H1 (cell line): ENCODE data around the gene SPSB2. TPM values are rescaled to one million over a fixed set of nuclear protein-coding genes. Genes with fewer than 3 reads are reported as not detected.

Experiments
- CTCF ChIA-PET: fragments of 300-600 bp; sonication (Branson Sonifier 250); formaldehyde crosslinking; loops from one replicate; lab custom pipeline; 2021; ENCODE audit not compliant: partially characterized antibody; lab: Charles Lee
- POLR2A ChIA-PET: fragments of 300-600 bp; sonication (Branson Sonifier 250); formaldehyde crosslinking; loops from one replicate; lab custom pipeline; 2021; ENCODE audit warnings: inconsistent platforms; ENCODE audit not compliant: partially characterized antibody; lab: Charles Lee
- DNase-seq, 2 experiments: peaks; one replicate each; pipeline versions ENCODE4 v3.0.0 to v3.0.0-alpha.2; 2010 to 2022; ENCODE audit warnings: low spot score in 2 of 2, low read depth in 1 of 2, mixed read lengths in 1 of 2
- FAIRE-seq: peaks from 2 replicates; lab custom pipeline; 2011; peaks lifted over from hg19 to GRCh38; lab: Jason Lieb, UNC
- H2AFZ ChIP-seq: 2 replicates; pipeline ENCODE4 v1.8.1; 2012; ENCODE audit warnings: low read length, inconsistent platforms
- H2AK5ac ChIP-seq: 2 replicates; pipeline ENCODE4 v1.6.1; 2013; ENCODE audit warnings: low read depth, low read length
- H2BK120ac ChIP-seq: replicated peaks from 2 replicates; pipeline ENCODE3; 2013; ENCODE audit warnings: low read depth, low read length, inconsistent platforms
- H2BK12ac ChIP-seq: 2 replicates; pipeline ENCODE4 v1.6.1; 2013; ENCODE audit warnings: low read depth, low read length
- H2BK15ac ChIP-seq: 2 replicates; pipeline ENCODE4 v1.6.1; 2013; ENCODE audit warnings: low read length
- H2BK20ac ChIP-seq: 2 replicates; pipeline ENCODE4 v1.6.1; 2013; ENCODE audit warnings: low read length
- H2BK5ac ChIP-seq: 2 replicates; pipeline ENCODE4 v1.6.1; 2013; ENCODE audit warnings: low read depth, low read length
- H3K14ac ChIP-seq: 2 replicates; pipeline ENCODE4 v1.6.1; 2013; ENCODE audit warnings: inconsistent platforms; ENCODE audit not compliant: insufficient read length
- H3K18ac ChIP-seq: 2 replicates; pipeline ENCODE4 v1.6.1; 2013; ENCODE audit warnings: low read length; ENCODE audit errors: extremely low read depth
- H3K23ac ChIP-seq: 2 replicates; pipeline ENCODE4 v1.6.1; 2013; ENCODE audit warnings: inconsistent platforms; ENCODE audit not compliant: insufficient read length
- H3K23me2 ChIP-seq: 2 replicates; pipeline ENCODE4 v1.6.1; 2013; ENCODE audit warnings: low read depth, low read length
- H3K27ac ChIP-seq: 2 replicates; pipeline ENCODE4 v1.6.1; 2011; ENCODE audit warnings: low read depth, low read length, inconsistent platforms
- H3K27me3 ChIP-seq, 4 experiments: replicated peaks in 1 of 4; 1 replicate in 1 of 4; 2 replicates in 3 of 4; pipeline versions ENCODE4 v1.6.1 to v1.8.1; 2011 to 2013; ENCODE audit warnings: low read length in 3 of 4, mild to moderate bottlenecking in 3 of 4, inconsistent platforms in 2 of 4, mixed read lengths in 2 of 4, moderate library complexity in 1 of 4; ENCODE audit not compliant: control insufficient read depth in 3 of 4, insufficient read depth in 3 of 4; ENCODE audit errors: extremely low read depth in 1 of 4
- H3K36me3 ChIP-seq, 4 experiments: 2 replicates each; pipeline versions ENCODE4 v1.6.1 to v1.8.1; 2011 to 2013; ENCODE audit warnings: mild to moderate bottlenecking in 4 of 4, low read length in 3 of 4, moderate library complexity in 2 of 4, control low read depth in 1 of 4, inconsistent platforms in 1 of 4; ENCODE audit not compliant: insufficient read depth in 4 of 4, control insufficient read depth in 2 of 4
- H3K4ac ChIP-seq: replicated peaks from 2 replicates; pipeline ENCODE3; 2013; ENCODE audit warnings: low read length, low read depth, mixed read lengths, inconsistent platforms; ENCODE audit not compliant: insufficient read length
- H3K4me1 ChIP-seq, 4 experiments: replicated peaks in 1 of 4; 1 replicate in 1 of 4; 2 replicates in 3 of 4; pipeline versions ENCODE4 v1.6.1 to v1.8.1; 2011 to 2013; ENCODE audit warnings: low read length in 3 of 4, inconsistent platforms in 2 of 4, mixed read lengths in 1 of 4; ENCODE audit not compliant: insufficient read depth in 4 of 4, control insufficient read depth in 3 of 4
- H3K4me2 ChIP-seq, 2 experiments: 2 replicates each; pipeline versions ENCODE4 v1.6.1 to v1.8.1; 2011 to 2013; ENCODE audit warnings: low read depth in 2 of 2, low read length in 2 of 2, control low read depth in 1 of 2, inconsistent platforms in 1 of 2, mild to moderate bottlenecking in 1 of 2; ENCODE audit not compliant: insufficient read depth in 1 of 2
- H3K4me3 ChIP-seq, 4 experiments: fragments of 200-600, 300-600 bp in 1 of 4; sonication (generic), shearing (Covaris generic), sonication (Bioruptor Twin) in 1 of 4; 2 replicates each; pipeline versions ENCODE4 v1.5.1 to v1.8.1; 2011 to 2016; ENCODE audit warnings: low read length in 4 of 4, low read depth in 3 of 4, control low read depth in 2 of 4, inconsistent platforms in 2 of 4, mild to moderate bottlenecking in 2 of 4, mixed read lengths in 1 of 4, moderate library complexity in 1 of 4; ENCODE audit not compliant: insufficient read depth in 2 of 4; ENCODE audit errors: extremely low read depth in 1 of 4
- H3K56ac ChIP-seq: replicated peaks from 2 replicates; pipeline ENCODE3; 2013; ENCODE audit warnings: low read depth, mild to moderate bottlenecking, mixed read lengths, low read length, inconsistent platforms; ENCODE audit not compliant: insufficient read length
- H3K79me1 ChIP-seq: 2 replicates; pipeline ENCODE4 v1.6.1; 2013; ENCODE audit warnings: low read depth, low read length, control low read depth
- H3K79me2 ChIP-seq, 2 experiments: 2 replicates each; pipeline versions ENCODE4 v1.6.1 to v1.8.1; 2012 to 2013; ENCODE audit warnings: low read length in 2 of 2, mild to moderate bottlenecking in 2 of 2, inconsistent platforms in 1 of 2; ENCODE audit not compliant: insufficient read depth in 2 of 2, control insufficient read depth in 1 of 2
- H3K9ac ChIP-seq, 4 experiments: replicated peaks in 1 of 4; 1 replicate in 1 of 4; 2 replicates in 3 of 4; pipeline versions ENCODE4 v1.6.1 to v1.8.1; 2011 to 2013; ENCODE audit warnings: low read depth in 3 of 4, low read length in 3 of 4, control low read depth in 2 of 4, mild to moderate bottlenecking in 2 of 4, moderate library complexity in 2 of 4, inconsistent platforms in 1 of 4; ENCODE audit errors: extremely low read depth in 1 of 4
- H3K9me3 ChIP-seq, 2 experiments: 2 replicates each; pipeline versions ENCODE4 v1.6.1 to v1.8.1; 2012 to 2013; ENCODE audit warnings: mild to moderate bottlenecking in 2 of 2, moderate library complexity in 2 of 2, control low read depth in 1 of 2, inconsistent platforms in 1 of 2, low read depth in 1 of 2, low read length in 1 of 2, mixed read lengths in 1 of 2; ENCODE audit not compliant: insufficient read depth in 2 of 2
- H4K20me1 ChIP-seq, 2 experiments: replicated peaks in 1 of 2; 2 replicates each; pipeline versions ENCODE3 to v1.8.1; 2011 to 2013; ENCODE audit warnings: inconsistent platforms in 2 of 2, low read length in 2 of 2, mild to moderate bottlenecking in 1 of 2; ENCODE audit not compliant: insufficient read depth in 2 of 2, control insufficient read depth in 1 of 2
- H4K5ac ChIP-seq: 2 replicates; pipeline ENCODE4 v1.6.1; 2013; ENCODE audit warnings: low read length, low read depth, mixed read lengths, inconsistent platforms; ENCODE audit not compliant: insufficient read length
- H4K8ac ChIP-seq: 2 replicates; pipeline ENCODE4 v1.8.0; 2013; ENCODE audit warnings: mild to moderate bottlenecking, moderate library complexity, low read length, inconsistent platforms; ENCODE audit not compliant: insufficient read depth; ENCODE audit errors: extremely low read depth
- H4K91ac ChIP-seq: replicated peaks from 2 replicates; pipeline ENCODE3; 2013; ENCODE audit warnings: low read length, mixed read lengths, inconsistent platforms; ENCODE audit not compliant: insufficient read length
- ASH2L ChIP-seq: fragments of 200-600, 300-600 bp; sonication (generic); IDR thresholded peaks from one replicate; pipeline ENCODE4 v1.7.1; 2017; ENCODE audit warnings: low read length
- NANOG ChIP-seq: IDR thresholded peaks from 2 replicates; pipeline ENCODE4 v1.6.1; 2011; ENCODE audit warnings: low read length, low read depth, mild to moderate bottlenecking, inconsistent platforms; ENCODE audit not compliant: insufficient read depth, poor library complexity, severe bottlenecking
- POU5F1 ChIP-seq: IDR thresholded peaks from 2 replicates; pipeline ENCODE4 v1.6.1; 2011; ENCODE audit warnings: low read depth, mild to moderate bottlenecking, low read length, moderate library complexity
- RBBP5 ChIP-seq: IDR thresholded peaks from 2 replicates; pipeline ENCODE4 v1.7.1; 2012; ENCODE audit warnings: low read depth, mild to moderate bottlenecking, inconsistent platforms, low read length, moderate library complexity, borderline replicate concordance
- SIN3A ChIP-seq, 2 experiments: IDR thresholded peaks in 1 of 2; conservative IDR thresholded peaks in 1 of 2; 2 replicates each; pipeline ENCODE4 v1.6.1; 2011 to 2012; ENCODE audit warnings: low read length in 2 of 2, improper control_type of control experiment in 1 of 2, low read depth in 1 of 2, mild to moderate bottlenecking in 1 of 2
- TBP ChIP-seq: IDR thresholded peaks from 2 replicates; pipeline ENCODE4 v1.6.1; 2011; ENCODE audit warnings: low read depth, low read length, improper control_type of control experiment
- YY1 ChIP-seq: IDR thresholded peaks from 2 replicates; pipeline ENCODE4 v1.6.1; 2011; ENCODE audit warnings: low read depth, mild to moderate bottlenecking, low read length
- WGBS, 2 experiments: shearing (Covaris generic) in 1 of 2; methylation state at CpG; one replicate each; pipeline versions ENCODE4 v1.1.6 to v1.1.7; 2013 to 2015; ENCODE audit warnings: low lambda C conversion rate in 2 of 2, mixed read lengths in 2 of 2, inconsistent platforms in 1 of 2, low coverage in 1 of 2, missing lambda C conversion rate in 1 of 2; ENCODE audit not compliant: insufficient replicate concordance in 2 of 2, insufficient coverage in 1 of 2, insufficient read length in 1 of 2; ENCODE audit errors: extremely low coverage in 1 of 2, missing lambda C conversion rate in 1 of 2; 5-methylcytosine and 5-hydroxymethylcytosine counted together
- polyA plus RNA-seq, 7 experiments: library from polyadenylated mRNA; depleted of rRNA in 3 of 7; stranded (reverse) in 5 of 7; unstranded in 2 of 7; fragments of >200 nt in 5 of 7; fragments of 200-250 nt in 2 of 7; gene quantifications; 1 replicate in 5 of 7; 2 replicates in 1 of 7; 4 replicates in 1 of 7; pipeline versions ENCODE4 v1.2.1 to v1.2.3, GENCODE V29; 2011 to 2013; ENCODE audit warnings: missing spikeins in 2 of 7, mixed read lengths in 2 of 7
- total RNA-seq: library from RNA; stranded (reverse); fragmentation: NEBNext Ultra II Directional; extraction: Animal tissue kit (Norgen Biotek cat#: 25700); gene quantifications from 2 replicates; pipeline ENCODE4 v1.2.1, GENCODE V29; 2021
- TF ChIP-seq, protein P1 (sequence below): IDR thresholded peaks from 2 replicates; pipeline ENCODE4 v1.6.1; 2012; ENCODE audit warnings: inconsistent platforms
- TF ChIP-seq, protein P2 (sequence below): IDR thresholded peaks from 2 replicates; pipeline ENCODE4 v1.6.1; 2011; ENCODE audit warnings: low read depth, mild to moderate bottlenecking, low read length; ENCODE audit not compliant: insufficient read depth

The SPSB2 gene
- total and polyA plus RNA-seq, 2 of the 8 experiments (the other 6 are each of a cell fraction or from before 2014, with no cell fraction given): 13.0 to 23.2 TPM

DNA sequence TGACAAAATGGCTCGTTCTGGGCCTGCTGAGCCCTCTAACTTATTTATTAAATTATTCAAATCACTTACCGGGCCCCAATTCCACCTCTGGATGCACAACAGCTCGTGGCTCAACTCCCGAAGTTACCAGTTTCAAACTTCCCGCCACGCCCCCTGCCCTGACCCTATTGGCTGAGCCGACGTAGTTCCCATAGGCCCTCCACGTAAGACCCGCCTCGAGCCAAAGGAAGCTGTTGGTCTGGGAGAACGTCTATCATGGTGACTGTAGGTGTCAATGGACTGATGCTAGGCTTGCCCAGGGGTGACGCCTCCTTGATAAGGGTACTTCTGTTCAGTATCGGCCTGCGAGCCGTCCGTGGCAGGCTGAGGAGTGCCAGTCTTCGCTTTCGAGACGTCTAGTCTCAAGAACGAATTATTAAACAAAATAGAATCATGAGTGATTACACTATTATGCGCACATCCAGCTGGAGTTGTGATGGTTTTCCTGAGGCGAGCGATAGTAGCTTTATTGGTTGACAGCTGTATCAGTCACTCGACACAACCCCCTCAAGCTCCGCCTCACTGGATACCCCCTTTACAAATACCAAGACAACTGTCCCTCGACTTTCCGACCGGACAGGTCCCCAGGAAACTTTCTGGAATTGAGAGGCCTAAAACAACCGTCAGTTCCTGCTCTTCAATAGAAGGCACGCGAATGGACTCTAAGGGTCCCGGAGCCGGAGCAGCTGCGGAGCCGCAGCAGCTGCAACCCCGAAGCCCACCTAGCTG, 21.8 kb downstream of the SPSB2 start, which contains the start of gene CDCA3:
TSS of gene CDCA3 (minus strand) at position 134 of the 768 bp plus-strand sequence. CDS start 334 bp downstream, outside the sequence.
- no peak within 1 kb of the TSS for H2BK120ac ChIP-seq
- peaks cover 0 to 29% of the 10 kb centered on the region in 2 experiments; a peak in 2 of 4 replicates for H3K79me2 ChIP-seq
- H4K5ac ChIP-seq: peak within 1 kb of the TSS; percentile 92
- H3K23ac ChIP-seq: no peak within 1 kb of the TSS
- peak within 1 kb of the TSS; percentile 57 for H3K14ac ChIP-seq
- peak within 1 kb of the TSS; percentile 98 for H3K18ac ChIP-seq
- H2AK5ac ChIP-seq: no peak within 1 kb of the TSS
- 0 out of 2 replicates have a peak within 1 kb of the TSS, but pooled peaks have one; percentile 63 for H2BK15ac ChIP-seq
- H4K8ac ChIP-seq: peak within 1 kb of the TSS; percentile 93
- peak within 1 kb of the TSS; percentile 29; the same call in 1 of the 2 replicates for H2BK12ac ChIP-seq
- peaks cover 9 to 33% (median 23%) of the 10 kb centered on the region in 4 experiments; a peak in 7 of 8 replicates for H3K36me3 ChIP-seq
- H4K91ac ChIP-seq: peak within 1 kb of the TSS; percentile 81
- peaks cover 0 to 3% of the 10 kb centered on the region in 2 experiments for H4K20me1 ChIP-seq
- DNase-seq (peak in 1 of 2 experiments; percentile 94), FAIRE-seq (peak; percentile 96)
- peak within 1 kb of the TSS; percentile 79 to 94 (median 88) for H3K4me3 ChIP-seq
- H3K9me3 ChIP-seq: no peaks in the 10 kb centered on the region
- no peak within 1 kb of the TSS for H2BK20ac ChIP-seq
- ChIA-PET POLR2A (interaction anchor here (0.6 to 25.7 kb wide), 28 partner anchors 16 to 528 kb away, joined by 3 to 588 read pairs (median 4); partner anchors contain the start of genes C12orf57, COPS7A, ENO2 and GAPDH), CTCF (interaction anchor here (0.5 to 19.8 kb wide), 14 partner anchors 14 to 1004 kb away, joined by 3 to 292 read pairs (median 4); partner anchors contain the start of genes GNB3, MLF2, P3H3 and SPSB2)
- H3K4ac ChIP-seq: peak within 1 kb of the TSS; percentile 59
- WGBS, 2 experiments: 2% methylated on average over 36 of the region's 37 CpGs; no CpG with 5 or more reads in 1 of the 2 experiments
- H2BK5ac ChIP-seq: peak within 1 kb of the TSS; percentile 89
- peak within 1 kb of the TSS; percentile 91 for H2AFZ ChIP-seq
- no peaks in the 10 kb centered on the region for H3K27me3 ChIP-seq
- H3K27ac ChIP-seq: peak within 1 kb of the TSS; percentile 77; the same call in 1 of the 2 replicates
- peak within 1 kb of the TSS; percentile 75 to 84 (median 78) for H3K9ac ChIP-seq
- H3K56ac ChIP-seq: peak within 1 kb of the TSS; percentile 85
- peak within 1 kb of the TSS; percentile 65 to 96 for H3K4me2 ChIP-seq
- peaks cover 0 to 14% (median 3%) of the 10 kb centered on the region in 4 experiments; a peak in 5 of 7 replicates for H3K4me1 ChIP-seq
- H3K23me2 ChIP-seq: peaks cover 12% of the 10 kb centered on the region
- peaks cover 2% of the 10 kb centered on the region for H3K79me1 ChIP-seq
- TF ChIP-seq RBBP5 (no peak), YY1 (no peak), NANOG (no peak), TBP (0 out of 2 replicates have a peak, but pooled peaks have one; percentile 23), ASH2L (peak; percentile 68), POU5F1 (no peak), SIN3A (conservative IDR thresholded peaks at IDR 0.05 in 1 of 2, IDR thresholded peaks at IDR 0.05 in 1 of 2; ENCODE audit: low read depth in 1 of 2, low read length in 2 of 2) (peak; percentile 89 to 96)
- TF ChIP-seq, protein P1, sequence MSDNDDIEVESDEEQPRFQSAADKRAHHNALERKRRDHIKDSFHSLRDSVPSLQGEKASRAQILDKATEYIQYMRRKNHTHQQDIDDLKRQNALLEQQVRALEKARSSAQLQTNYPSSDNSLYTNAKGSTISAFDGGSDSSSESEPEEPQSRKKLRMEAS: peak; percentile 84
- TF ChIP-seq, protein P2, sequence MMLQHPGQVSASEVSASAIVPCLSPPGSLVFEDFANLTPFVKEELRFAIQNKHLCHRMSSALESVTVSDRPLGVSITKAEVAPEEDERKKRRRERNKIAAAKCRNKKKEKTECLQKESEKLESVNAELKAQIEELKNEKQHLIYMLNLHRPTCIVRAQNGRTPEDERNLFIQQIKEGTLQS: no peak
